IPS-18c (cell line): ENCODE results near the gene RFTN1.

ENCODE experiments used
- H3K4me3 ChIP-seq: 2 replicates; pipeline ENCODE4 v1.7.0; 2013; ENCODE audit warnings: low read depth, mild to moderate bottlenecking, low read length, moderate library complexity; ENCODE audit not compliant: insufficient read depth
- H3K9me3 ChIP-seq: one replicate; pipeline ENCODE4 v1.6.1; 2013; ENCODE audit warnings: mild to moderate bottlenecking, low read length, moderate library complexity; ENCODE audit not compliant: control insufficient read depth, insufficient read depth

The RFTN1 gene

GRCh38 chr3:16294844-16295243 lies 218.7 kb downstream of the RFTN1 start:
- Histone ChIP-seq H3K9me3 (no peaks in the 10 kb centered on the region), H3K4me3 (no peak overlapping the region)

GRCh38 chr3:16290827-16291196 lies 222.7 kb downstream of the RFTN1 start:
- H3K9me3 ChIP-seq: no peaks in the 10 kb centered on the region
- no peak overlapping the region for H3K4me3 ChIP-seq

- no peak overlapping the region for H3K4me3 ChIP-seq
- no peaks in the 10 kb centered on the region for H3K9me3 ChIP-seq
These were observed 223.3 kb downstream of the RFTN1 start for GRCh38 chr3:16290007-16290826.

- Histone ChIP-seq H3K9me3 (no peaks in the 10 kb centered on the region), H3K4me3 (no peak overlapping the region)
These were observed 224.2 kb downstream of the RFTN1 start for GRCh38 chr3:16289144-16289889.

GRCh38 chr3:16288664-16289063 lies 224.8 kb downstream of the RFTN1 start:
- Histone ChIP-seq H3K9me3 (no peaks in the 10 kb centered on the region), H3K4me3 (no peak overlapping the region)

GRCh38 chr3:16286751-16287543 lies 226.6 kb downstream of the RFTN1 start:
- H3K4me3 ChIP-seq: no peak overlapping the region
- no peaks in the 10 kb centered on the region for H3K9me3 ChIP-seq

- no peak overlapping the region for H3K4me3 ChIP-seq
These were observed 227.3 kb downstream of the RFTN1 start for GRCh38 chr3:16286161-16286560.

GRCh38 chr3:16284633-16285032 lies 228.9 kb downstream of the RFTN1 start:
- no peak overlapping the region for H3K4me3 ChIP-seq

More at GRCh38 chr3:16286161-16286560, 227.3 kb downstream of the RFTN1 start:
- no peaks in the 10 kb centered on the region for H3K9me3 ChIP-seq

GRCh38 chr3:16280671-16281070 lies 232.8 kb downstream of the RFTN1 start:
- Histone ChIP-seq H3K9me3 (no peaks in the 10 kb centered on the region), H3K4me3 (no peak overlapping the region)

More at GRCh38 chr3:16284633-16285032, 228.9 kb downstream of the RFTN1 start:
- H3K9me3 ChIP-seq: no peaks in the 10 kb centered on the region

- no peaks in the 10 kb centered on the region for H3K9me3 ChIP-seq
- no peak overlapping the region for H3K4me3 ChIP-seq
These were observed 234.3 kb downstream of the RFTN1 start for GRCh38 chr3:16279010-16279801.

- no peak overlapping the region for H3K4me3 ChIP-seq
- no peaks in the 10 kb centered on the region for H3K9me3 ChIP-seq
These were observed 236.0 kb downstream of the RFTN1 start for GRCh38 chr3:16277471-16277870.

- Histone ChIP-seq H3K9me3 (no peaks in the 10 kb centered on the region), H3K4me3 (no peak overlapping the region)
These were observed 239.6 kb downstream of the RFTN1 start for GRCh38 chr3:16273867-16274266.

- Histone ChIP-seq H3K9me3 (no peaks in the 10 kb centered on the region), H3K4me3 (no peak overlapping the region)
These were observed 240.9 kb downstream of the RFTN1 start for GRCh38 chr3:16272588-16272987.

GRCh38 chr3:16270855-16271254 lies 242.6 kb downstream of the RFTN1 start:
- no peaks in the 10 kb centered on the region for H3K9me3 ChIP-seq

GRCh38 chr3:16266714-16267113 lies 246.8 kb downstream of the RFTN1 start:
- no peak overlapping the region for H3K4me3 ChIP-seq
- no peaks in the 10 kb centered on the region for H3K9me3 ChIP-seq

More at GRCh38 chr3:16270855-16271254, 242.6 kb downstream of the RFTN1 start:
- no peak overlapping the region for H3K4me3 ChIP-seq
